Endothelial cell of hepatic sinusoid (primary cell): ENCODE measurements around the gene ADPRS.

Experiments
- in situ Hi-C: cut with HindIII; loops from 2 replicates; pipeline ENCODE4 v1.10.0; 2017; ENCODE audit warnings: low sequenced_read_pairs

Gene ADPRS

GRCh38 chr1:36128126-36128904, 39.6 kb downstream of the ADPRS start:
- in situ Hi-C loops: no loop called here

- in situ Hi-C loops: no loop called here
Measured at GRCh38 chr1:36128905-36129206, 40.2 kb downstream of the ADPRS start.

- in situ Hi-C loops: no loop called here
Measured at GRCh38 chr1:36132029-36132428, 43.3 kb downstream of the ADPRS start.

- in situ Hi-C loops: no loop called here
Measured at GRCh38 chr1:36133484-36133883, 44.8 kb downstream of the ADPRS start.

- in situ Hi-C loops: no loop called here
Measured at GRCh38 chr1:36134031-36134430, 45.3 kb downstream of the ADPRS start.

GRCh38 chr1:36134505-36135329, 46.0 kb downstream of the ADPRS start:
- in situ Hi-C loops: loop anchor here (5.0 kb wide), 1 partner anchor 43 kb away; no protein-coding TSS in a partner anchor

GRCh38 chr1:36135330-36135667, 46.6 kb downstream of the ADPRS start:
- in situ Hi-C loops: loop anchor here (5.0 kb wide), 1 partner anchor 42 kb away; no protein-coding TSS in a partner anchor

- in situ Hi-C loops: loop anchor here (5.0 kb wide), 1 partner anchor 42 kb away; no protein-coding TSS in a partner anchor
Measured at GRCh38 chr1:36135796-36136195, 47.1 kb downstream of the ADPRS start.

- in situ Hi-C loops: loop anchor here (5.0 kb wide), 1 partner anchor 41 kb away; no protein-coding TSS in a partner anchor
Measured at GRCh38 chr1:36136535-36136934, 47.8 kb downstream of the ADPRS start.

GRCh38 chr1:36137226-36137625, 48.5 kb downstream of the ADPRS start:
- in situ Hi-C loops: loop anchor here (5.0 kb wide), 1 partner anchor 40 kb away; no protein-coding TSS in a partner anchor

GRCh38 chr1:36137776-36138175, 49.1 kb downstream of the ADPRS start:
- in situ Hi-C loops: loop anchor here (5.0 kb wide), 1 partner anchor 40 kb away; no protein-coding TSS in a partner anchor

GRCh38 chr1:36139521-36139920, 50.8 kb downstream of the ADPRS start:
- in situ Hi-C loops: loop anchor here (5.0 kb wide), 1 partner anchor 38 kb away; no protein-coding TSS in a partner anchor

- in situ Hi-C loops: no loop called here
Measured at GRCh38 chr1:36142121-36142520, 53.4 kb downstream of the ADPRS start.

GRCh38 chr1:36143424-36143823, 54.7 kb downstream of the ADPRS start:
- in situ Hi-C loops: no loop called here
